Thyroid gland (tissue), 4 donors: Measurements from ENCODE around the gene KAZN. TPM values are rescaled to one million over a fixed set of nuclear protein-coding genes. Genes with fewer than 3 reads are reported as not detected.

ENCODE experiments used
- DNase-seq, 2 donors: peaks; one replicate each; pipeline ENCODE4 v3.0.0-alpha.2; 2019
- H3K27ac ChIP-seq, 3 donors: fragments of 200-600 bp; sonication (generic); 1 replicate in 2 of 3; 2 replicates in 1 of 3; pipeline ENCODE4 v1.5.1; 2016 to 2019; ENCODE audit warnings: mild to moderate bottlenecking in 1 of 3, moderate library complexity in 1 of 3
- H3K27me3 ChIP-seq: fragments of 200-600 bp; sonication (generic); one replicate; pipeline ENCODE4 v1.5.1; 2019
- H3K36me3 ChIP-seq, 2 donors: fragments of 200-600 bp; sonication (generic); one replicate each; pipeline ENCODE4 v1.5.1; 2016 to 2019
- H3K4me1 ChIP-seq, 2 donors: fragments of 200-600 bp; sonication (generic); one replicate each; pipeline ENCODE4 v1.5.1; 2017 to 2019
- H3K4me3 ChIP-seq, 3 donors: fragments of 200-600 bp; sonication (generic); replicated peaks in 1 of 3; 1 replicate in 2 of 3; 2 replicates in 1 of 3; pipeline ENCODE4 v1.5.1; 2016; ENCODE audit warnings: mild to moderate bottlenecking in 1 of 3
- H3K9me3 ChIP-seq: fragments of 200-600 bp; sonication (generic); one replicate; pipeline ENCODE4 v1.5.1; 2017
- CTCF ChIP-seq, 6 experiments: fragments of 200-600 bp in 3 of 6; fragments of 450-650 bp in 3 of 6; sonication (generic) in 3 of 6; IDR thresholded peaks; one replicate each; pipeline ENCODE4 v1.5.1; 2016 to 2019; ENCODE audit warnings: antibody characterized with exemption in 6 of 6, mild to moderate bottlenecking in 2 of 6, inconsistent platforms in 1 of 6, moderate library complexity in 1 of 6
- POLR2A ChIP-seq, 2 donors: fragments of 450-650 bp; IDR thresholded peaks; one replicate each; pipeline ENCODE4 v1.6.1; 2017; ENCODE audit warnings: antibody characterized with exemption in 2 of 2, mild to moderate bottlenecking in 2 of 2, moderate library complexity in 1 of 2
- WGBS, 2 donors: methylation state at CpG; one replicate each; pipeline ENCODE4 v1.1.5; 2017; 5-methylcytosine and 5-hydroxymethylcytosine counted together
- intact Hi-C: fragments of 100-400 bp; cut with DNase I; formaldehyde crosslinking; loops from one replicate; pipeline ENCODE4 v1.15.1; 2023
- total RNA-seq, 4 donors: library from RNA; depleted of rRNA; stranded (reverse); fragments of >200 nt; gene quantifications; one replicate each; pipeline ENCODE4 v1.2.3, GENCODE V29; 2016

The KAZN gene
- total RNA-seq, 4 donors from 2014 or later = 14.8 to 28.6 (median 18.2) TPM

GRCh38 chr1:15029786-15030185, 431.3 kb downstream of the KAZN start:
- H3K36me3 ChIP-seq = no peaks in the 10 kb centered on the region
- peak overlapping the region; percentile 63 to 98 (median 94) for H3K27ac ChIP-seq
- peaks cover 40 to 47% of the 10 kb centered on the region in 2 donors for H3K4me1 ChIP-seq
- DNase-seq = peak in 1 of 2 donors; percentile 40
- WGBS, 2 donors = 84% methylated on average over 7 of the region's 8 CpGs
- intact Hi-C loops = loop anchor here (5.0 kb wide), 1 partner anchor 107 kb away; no protein-coding TSS in a partner anchor
- H3K4me3 ChIP-seq = no peak overlapping the region
- no peak for TF ChIP-seq CTCF (IDR thresholded peaks at IDR 0.05)
- no peak for TF ChIP-seq POLR2A (IDR thresholded peaks at IDR 0.05)
- H3K9me3 ChIP-seq = no peaks in the 10 kb centered on the region
- no peaks in the 10 kb centered on the region for H3K27me3 ChIP-seq

- Histone ChIP-seq H3K4me1 (peaks cover 40 to 47% of the 10 kb centered on the region in 2 donors), H3K36me3 (no peaks in the 10 kb centered on the region), H3K27me3 (no peaks in the 10 kb centered on the region), H3K9me3 (no peaks in the 10 kb centered on the region), H3K27ac (peak overlapping the region; percentile 63 to 98 (median 94)), H3K4me3 (no peak overlapping the region)
- TF ChIP-seq POLR2A (IDR thresholded peaks at IDR 0.05) = no peak
- TF ChIP-seq CTCF (IDR thresholded peaks at IDR 0.05) = no peak
- no peak for DNase-seq
- WGBS, 2 donors = 91 to 96% methylated on average over 6 to 8 of the region's 8 CpGs
- intact Hi-C loops = no loop called here
Measured at GRCh38 chr1:15031251-15031933, 432.9 kb downstream of the KAZN start.

GRCh38 chr1:15033264-15033663, 434.8 kb downstream of the KAZN start:
- no peak overlapping the region for H3K4me3 ChIP-seq
- 81 to 93% methylated on average over 4 of the region's 4 CpGs for WGBS, 2 donors
- H3K4me1 ChIP-seq = peaks cover 31 to 36% of the 10 kb centered on the region in 2 donors
- DNase-seq = no peak
- intact Hi-C loops = no loop called here
- no peak overlapping the region for H3K27ac ChIP-seq
- no peak for TF ChIP-seq CTCF (IDR thresholded peaks at IDR 0.05)
- no peak for TF ChIP-seq POLR2A (IDR thresholded peaks at IDR 0.05)
- no peaks in the 10 kb centered on the region for H3K9me3 ChIP-seq
- no peaks in the 10 kb centered on the region for H3K27me3 ChIP-seq
- H3K36me3 ChIP-seq = no peaks in the 10 kb centered on the region

GRCh38 chr1:15034656-15035055, 436.2 kb downstream of the KAZN start:
- TF ChIP-seq CTCF (IDR thresholded peaks at IDR 0.05) (no peak), POLR2A (IDR thresholded peaks at IDR 0.05) (no peak)
- H3K36me3 ChIP-seq = no peaks in the 10 kb centered on the region
- DNase-seq = no peak
- no peak overlapping the region for H3K27ac ChIP-seq
- WGBS, 2 donors = 96 to 97% methylated on average over 11 to 14 of the region's 16 CpGs
- H3K4me1 ChIP-seq = peaks cover 17 to 22% of the 10 kb centered on the region in 2 donors
- no peak overlapping the region for H3K4me3 ChIP-seq
- no peaks in the 10 kb centered on the region for H3K27me3 ChIP-seq
- intact Hi-C loops = no loop called here
- H3K9me3 ChIP-seq = no peaks in the 10 kb centered on the region

GRCh38 chr1:15035236-15035635, 436.8 kb downstream of the KAZN start:
- Histone ChIP-seq H3K4me3 (no peak overlapping the region), H3K36me3 (no peaks in the 10 kb centered on the region), H3K27ac (no peak overlapping the region), H3K9me3 (no peaks in the 10 kb centered on the region), H3K4me1 (peaks cover 11 to 16% of the 10 kb centered on the region in 2 donors), H3K27me3 (no peaks in the 10 kb centered on the region)
- intact Hi-C loops = no loop called here
- no peak for DNase-seq
- 96% methylated on average over 3 of the region's 3 CpGs for WGBS, 2 donors
- TF ChIP-seq CTCF (IDR thresholded peaks at IDR 0.05) = no peak
- no peak for TF ChIP-seq POLR2A (IDR thresholded peaks at IDR 0.05)
